H4 (cell line): ENCODE measurements around the gene MAT1A. TPM values are rescaled to one million over a fixed set of nuclear protein-coding genes. Genes with fewer than 3 reads are reported as not detected.
"Not testable (repeated sequence)": the region's sequence is repeated elsewhere in the genome, so short reads cannot be mapped to it uniquely, and the experiment has no call there.

Experiments used
- DNase-seq: peaks from one replicate; pipeline ENCODE4 v3.0.0-alpha.2; 2015; ENCODE audit warnings: low spot score
- total RNA-seq: library from RNA; depleted of rRNA; stranded (reverse); fragments of >200 nt; shearing (Covaris generic); gene quantifications from 2 replicates; pipeline ENCODE4 v1.2.3, GENCODE V29; 2014; rRNA removed

MAT1A gene
- total RNA-seq, 1 experiment from 2014 or later, result 1.7 TPM

DNA sequence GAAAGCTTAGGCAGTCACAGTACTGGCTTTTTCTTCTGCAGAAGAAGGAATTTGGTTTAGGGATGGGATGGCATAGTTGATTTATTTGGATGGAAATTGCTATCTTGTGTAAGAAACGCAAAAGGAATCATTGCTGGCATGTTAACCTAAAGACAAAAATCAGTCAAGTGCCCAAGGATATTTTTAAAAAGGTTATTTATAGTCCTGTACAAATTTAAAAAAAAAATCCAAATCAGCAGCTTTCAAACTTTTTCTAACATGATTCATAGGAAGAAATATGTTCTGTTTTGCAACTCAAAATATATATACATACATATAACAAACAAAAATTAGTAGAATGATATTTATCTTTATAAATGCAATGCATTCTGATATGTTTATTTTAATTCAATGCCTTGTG is 55.6 kb downstream of the MAT1A start:
- DNase-seq, result not testable (repeated sequence)

DNA sequence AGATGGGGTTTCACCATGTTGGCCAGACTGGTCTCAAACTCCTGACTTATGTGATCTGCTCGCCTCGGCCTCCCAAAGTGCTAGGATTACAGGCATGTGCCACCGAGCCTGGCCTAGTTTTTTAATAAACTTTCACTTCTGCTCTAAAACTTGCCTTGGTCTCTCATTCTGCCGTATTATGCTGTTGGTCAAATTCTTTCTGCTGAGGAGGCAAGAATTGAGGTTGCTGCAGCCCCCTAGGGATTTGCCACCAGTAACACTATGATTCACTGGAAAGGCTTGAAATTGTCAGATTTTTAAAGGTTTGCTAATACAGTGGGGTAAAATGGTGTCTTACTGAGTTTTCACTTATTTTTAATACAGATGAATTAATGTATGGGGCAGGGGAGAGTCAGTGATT is 62.7 kb downstream of the MAT1A start:
- DNase-seq, result not testable (repeated sequence)

DNA sequence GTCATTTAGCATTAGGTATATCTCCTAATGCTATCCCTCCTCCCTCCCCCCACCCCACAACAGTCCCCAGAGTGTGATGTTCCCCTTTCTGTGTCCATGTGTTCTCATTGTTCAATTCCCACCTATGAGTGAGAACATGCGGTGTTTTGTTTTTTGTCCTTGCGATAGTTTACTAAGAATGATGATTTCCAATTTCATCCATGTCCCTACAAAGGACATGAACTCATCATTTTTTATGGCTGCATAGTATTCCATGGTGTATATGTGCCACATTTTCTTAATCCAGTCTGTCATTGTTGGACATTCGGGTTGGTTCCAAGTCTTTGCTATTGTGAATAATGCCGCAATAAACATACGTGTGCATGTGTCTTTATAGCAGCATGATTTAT is 66.4 kb downstream of the MAT1A start:
- DNase-seq, result not testable (repeated sequence)

Other genes with a start within 250 kb of the MAT1A start
- gene TMEM254, start 211.0 kb downstream of the MAT1A start, total RNA-seq, result 6.9 and 14.8 TPM in 2 replicates
- gene PLAC9, start 156.9 kb downstream of the MAT1A start, total RNA-seq, result not detected in 2 replicates
- gene ANXA11, start 84.1 kb downstream of the MAT1A start, total RNA-seq, result 51.6 and 65.3 TPM in 2 replicates
- not detected in 2 replicates for gene DYDC1, start 67.1 kb upstream of the MAT1A start, total RNA-seq
- gene DYDC2, start 67.1 kb upstream of the MAT1A start, total RNA-seq, result 0.08 and 0.47 TPM in 2 replicates
- 14.2 and 18.4 TPM in 2 replicates for gene PRXL2A, start 118.9 kb upstream of the MAT1A start, total RNA-seq
- gene TSPAN14, start 164.7 kb upstream of the MAT1A start, total RNA-seq, result 16.2 and 16.4 TPM in 2 replicates
- gene SH2D4B, start 248.2 kb upstream of the MAT1A start, total RNA-seq, result not detected in 2 replicates